GM15510 (cell line): ENCODE data around the gene GLYATL1.

Experiments
- POLR2A ChIP-seq: IDR thresholded peaks from 3 replicates; pipeline ENCODE4 v1.6.1; 2011; ENCODE audit warnings: borderline replicate concordance; ENCODE audit not compliant: insufficient read length; ENCODE audit errors: extremely low read depth

GLYATL1 gene, protein sequence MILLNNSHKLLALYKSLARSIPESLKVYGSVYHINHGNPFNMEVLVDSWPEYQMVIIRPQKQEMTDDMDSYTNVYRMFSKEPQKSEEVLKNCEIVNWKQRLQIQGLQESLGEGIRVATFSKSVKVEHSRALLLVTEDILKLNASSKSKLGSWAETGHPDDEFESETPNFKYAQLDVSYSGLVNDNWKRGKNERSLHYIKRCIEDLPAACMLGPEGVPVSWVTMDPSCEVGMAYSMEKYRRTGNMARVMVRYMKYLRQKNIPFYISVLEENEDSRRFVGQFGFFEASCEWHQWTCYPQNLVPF

DNA sequence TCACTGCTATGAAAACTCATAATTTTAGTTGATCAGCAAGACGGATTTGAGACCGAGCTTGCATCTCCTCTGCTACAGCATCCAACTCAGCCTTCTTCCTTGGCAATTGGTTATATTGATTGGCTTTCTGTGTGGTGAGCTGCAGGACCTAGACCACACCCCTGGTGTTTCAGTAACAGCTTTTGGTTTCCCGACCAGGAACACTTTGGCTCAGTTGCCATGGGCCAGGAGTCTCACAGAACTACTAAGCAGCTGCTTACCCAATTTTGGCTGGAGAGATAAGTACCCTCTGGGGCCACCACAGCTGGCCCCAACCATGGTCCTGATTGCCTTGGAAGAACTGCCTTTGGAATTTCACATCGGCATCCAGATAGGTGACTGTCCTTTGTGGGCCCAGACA, at the start of gene GLYATL1:
GLYATL1 (plus strand) TSS at position 212 of the 400 bp plus-strand sequence. CDS start 7,600 bp downstream, outside the sequence.
- no peak for TF ChIP-seq POLR2A

DNA sequence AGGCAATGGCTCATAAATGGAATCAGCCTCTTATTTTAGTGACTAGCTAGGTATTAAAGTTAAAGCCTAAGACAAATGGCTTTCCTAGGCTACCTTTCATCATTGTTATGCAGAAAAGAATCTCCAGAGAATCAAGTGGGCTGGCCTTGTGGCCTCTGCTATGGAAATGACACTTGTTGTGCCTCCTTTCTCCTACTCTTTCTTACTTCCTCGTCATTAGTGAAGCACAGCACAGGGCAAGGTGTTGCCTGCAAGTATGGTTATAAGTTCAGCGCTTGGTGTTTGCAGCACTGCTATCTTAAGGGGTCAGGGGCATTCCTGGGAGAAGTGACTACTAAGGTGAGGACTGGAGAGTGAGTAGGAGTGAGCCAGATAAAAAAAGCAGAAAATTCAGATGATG, 45.4 kb upstream of the GLYATL1 start:
- no peak for TF ChIP-seq POLR2A

DNA sequence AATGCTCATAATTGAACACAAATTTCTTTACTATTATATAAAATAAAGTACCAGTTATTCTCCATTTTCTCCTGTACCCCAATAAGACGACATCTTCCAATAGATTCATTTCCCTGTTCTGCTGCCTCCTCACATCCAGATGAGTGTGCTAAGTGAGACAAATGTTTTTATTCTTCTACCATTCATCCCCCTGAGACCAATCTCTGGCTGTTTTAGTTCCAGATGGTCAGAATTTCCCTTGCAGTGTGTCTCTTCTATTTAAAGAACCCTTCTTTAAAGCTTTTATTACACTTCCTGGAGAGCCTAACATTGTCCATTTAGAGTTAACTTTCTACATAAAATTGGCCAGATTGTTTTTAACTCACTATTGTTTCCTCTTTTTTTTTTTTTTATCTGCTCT, 41.2 kb upstream of the GLYATL1 start:
- TF ChIP-seq POLR2A: no peak

DNA sequence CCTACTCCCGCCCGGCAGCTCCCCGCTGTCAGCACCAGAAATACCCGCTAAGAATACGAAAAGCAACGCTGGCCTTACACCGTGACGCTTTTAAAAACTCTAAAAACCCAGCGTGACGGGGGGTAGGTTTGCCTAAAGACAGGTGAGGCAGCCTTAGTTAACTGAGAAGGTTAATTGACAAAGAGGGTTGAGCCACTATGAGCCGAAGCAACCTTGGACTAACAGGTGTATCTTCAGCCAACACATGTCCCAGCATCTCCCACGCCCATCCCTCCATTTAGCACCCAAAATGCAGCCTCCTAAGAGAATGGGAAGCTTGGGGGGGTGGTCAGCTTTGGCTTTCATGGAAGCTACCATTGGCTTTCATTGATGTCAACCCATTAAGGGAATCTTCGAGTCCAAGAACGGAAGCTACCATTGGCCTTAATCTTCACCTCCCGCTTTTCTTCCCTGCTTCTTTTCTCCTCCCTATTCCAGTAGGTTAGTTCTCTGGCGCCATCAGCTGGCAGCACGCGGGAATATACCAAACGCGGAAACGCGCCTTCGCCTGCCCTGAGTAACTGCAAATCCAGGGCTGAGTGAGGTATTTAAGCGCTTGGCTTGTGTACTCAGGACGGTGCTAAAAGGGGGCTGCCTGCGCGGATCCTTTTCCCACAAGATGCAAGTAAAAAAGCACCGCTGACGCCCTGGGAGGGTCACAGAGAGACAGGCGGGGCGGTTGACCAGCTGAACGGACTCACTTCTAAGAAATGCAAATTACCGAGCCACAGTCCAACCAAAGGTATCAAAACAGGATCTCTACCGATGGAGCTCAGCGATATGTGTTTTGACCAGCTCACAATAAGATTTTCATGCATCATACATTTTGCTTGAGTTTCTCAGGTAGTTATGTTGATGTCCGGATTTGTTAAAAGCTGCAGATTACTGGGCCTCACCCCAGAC, 38.5 kb upstream of the GLYATL1 start:
- TF ChIP-seq POLR2A: no peak

DNA sequence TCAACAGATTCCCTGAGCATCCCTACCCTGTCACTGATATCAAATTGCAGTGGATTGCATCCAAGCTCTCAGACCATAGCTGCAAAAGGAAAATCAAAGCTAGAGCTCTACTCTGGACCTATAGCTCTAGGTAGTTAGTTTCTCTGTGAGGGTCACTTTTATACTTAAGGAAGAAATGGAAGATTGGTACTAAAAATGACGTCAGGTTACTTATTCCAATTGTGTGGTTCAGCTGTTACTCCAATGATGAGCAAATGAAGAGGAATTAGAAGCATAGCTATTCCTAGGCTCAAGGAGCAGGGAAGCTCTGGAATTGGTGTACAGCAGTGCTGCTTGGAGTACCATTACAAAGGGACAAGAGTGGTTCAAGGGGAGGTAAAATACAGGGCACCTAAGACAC, 36.4 kb upstream of the GLYATL1 start:
- TF ChIP-seq POLR2A: no peak

DNA sequence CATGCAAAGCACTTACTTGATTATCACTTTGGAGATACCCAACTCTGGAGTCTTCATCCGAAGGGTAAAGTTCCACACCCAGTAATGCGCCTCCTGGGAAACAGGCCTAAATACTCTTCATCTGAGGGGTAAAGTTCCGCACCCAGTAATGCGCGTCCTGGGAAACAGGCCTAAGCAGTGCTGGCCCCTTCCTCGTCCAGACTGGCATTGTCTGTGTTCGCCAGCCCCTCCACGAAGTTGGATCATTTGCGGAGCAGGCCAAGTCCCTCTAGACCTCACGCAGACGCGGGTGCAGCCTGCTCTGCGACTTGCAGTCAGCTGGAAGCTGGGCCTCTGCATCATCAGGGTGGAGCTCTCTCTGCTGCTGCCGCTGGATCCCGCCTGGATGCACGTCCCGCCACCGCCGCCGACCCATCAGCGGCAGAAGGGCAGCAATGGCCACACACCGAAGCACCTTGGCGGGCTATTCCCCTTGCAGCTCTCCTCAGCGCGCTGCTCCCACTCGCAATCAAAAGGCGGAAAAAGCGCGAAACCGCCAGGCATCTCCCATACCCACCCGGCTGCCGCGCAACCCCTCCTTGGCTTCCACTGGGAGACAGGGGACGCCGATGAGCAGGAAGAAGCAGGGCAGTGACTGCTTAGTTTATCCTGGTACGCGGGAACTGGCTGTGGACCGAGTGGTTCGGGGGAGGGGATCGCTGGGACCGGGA, 34.1 kb upstream of the GLYATL1 start:
- no peak for TF ChIP-seq POLR2A

DNA sequence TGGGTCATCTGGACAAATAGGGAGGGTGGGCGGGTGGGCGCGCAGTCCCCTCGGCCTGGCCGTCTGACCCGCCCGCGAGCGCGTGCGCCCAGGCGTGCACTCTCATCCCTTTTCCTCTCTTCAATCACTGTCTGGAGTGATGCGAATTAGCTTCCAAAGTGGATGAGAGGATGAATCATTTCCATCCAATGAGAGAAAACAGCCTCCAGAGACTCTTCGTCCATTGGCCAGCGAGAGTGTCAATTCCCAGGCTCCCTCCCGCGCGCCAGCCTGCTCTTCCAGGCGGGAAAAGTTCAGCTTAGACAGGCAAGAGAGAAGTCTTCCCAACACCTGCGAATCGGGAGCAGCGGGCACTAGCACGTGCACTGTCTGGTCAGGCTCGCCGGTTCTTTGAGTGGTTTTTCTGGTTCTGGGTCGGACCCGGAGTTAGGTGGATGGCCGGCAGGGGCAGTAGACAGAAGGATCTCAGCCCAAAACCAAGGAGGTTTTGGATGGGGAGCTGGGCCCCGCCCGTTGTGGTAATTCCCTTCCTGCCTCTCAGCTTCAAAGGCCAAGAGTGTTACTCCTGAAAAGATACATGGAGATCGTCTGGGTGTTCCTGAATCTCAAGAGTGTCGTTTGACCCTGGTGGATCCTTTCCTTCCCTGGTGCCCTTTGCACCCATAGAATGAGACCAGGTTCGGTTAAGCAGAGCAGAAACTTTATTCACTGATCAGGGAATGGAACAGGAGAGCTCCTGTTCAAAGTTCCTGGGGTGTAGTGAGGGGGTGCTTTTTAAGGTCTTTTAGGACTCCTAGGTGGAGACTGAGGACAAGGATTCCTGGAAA, 33.4 kb upstream of the GLYATL1 start:
- TF ChIP-seq POLR2A: no peak

DNA sequence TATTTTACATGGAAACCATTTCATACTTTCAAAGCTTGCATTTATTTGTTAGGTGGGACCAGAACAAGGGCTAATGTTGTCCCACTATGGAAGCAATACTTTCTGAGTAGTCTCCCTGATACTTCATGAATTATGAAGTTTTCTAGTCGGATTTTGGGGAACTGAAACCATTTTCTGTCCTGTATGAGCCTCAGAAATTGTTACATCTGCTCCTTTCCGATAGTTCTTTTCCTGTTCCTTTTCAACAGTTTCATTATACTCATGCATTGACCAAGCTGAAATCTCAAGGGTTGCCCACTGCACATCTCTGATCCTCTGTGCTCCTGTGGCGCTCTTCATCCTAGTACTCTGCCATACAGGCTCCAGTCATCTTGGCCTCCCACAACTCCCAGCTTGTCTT, 31.5 kb upstream of the GLYATL1 start:
- TF ChIP-seq POLR2A: no peak

DNA sequence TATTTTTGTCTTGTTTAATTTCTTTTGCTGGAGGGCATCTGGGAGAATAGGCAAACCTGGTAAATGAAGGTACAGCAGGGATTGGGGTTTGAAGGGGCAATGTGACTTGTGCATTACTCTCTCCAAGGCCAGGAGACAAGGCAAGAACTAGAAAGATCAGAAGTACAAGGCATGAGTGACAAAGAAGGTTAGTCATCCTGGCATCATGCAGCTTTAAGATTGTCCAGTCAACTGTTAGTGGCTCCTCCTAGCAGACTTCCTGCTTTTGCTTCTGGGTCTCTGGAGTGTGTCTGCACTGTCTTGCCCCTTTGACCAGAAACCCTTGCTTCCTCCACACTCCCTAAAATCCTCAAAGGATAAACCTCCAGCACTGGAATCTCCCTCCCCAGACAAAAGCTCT, 27.2 kb upstream of the GLYATL1 start:
- TF ChIP-seq POLR2A: no peak

DNA sequence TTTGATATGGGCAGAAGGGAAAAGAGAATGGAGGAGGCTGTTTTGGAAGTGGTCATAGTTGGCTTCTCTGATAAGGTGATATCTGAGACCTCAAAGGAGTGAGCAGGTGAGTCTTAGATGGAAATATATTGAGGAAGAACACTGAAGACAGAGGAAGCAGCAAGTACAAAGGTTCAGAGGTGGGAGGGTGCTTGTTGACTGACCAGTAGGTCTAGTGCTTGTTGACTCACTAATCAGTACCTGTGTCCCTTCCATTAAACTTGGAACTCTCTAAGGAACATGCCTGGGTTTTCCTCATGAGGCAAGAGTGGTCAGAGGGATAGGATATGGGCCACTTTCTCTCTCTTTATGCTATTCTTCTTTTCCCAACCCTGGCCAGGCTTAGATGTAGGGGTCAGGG, 25.6 kb upstream of the GLYATL1 start:
- TF ChIP-seq POLR2A: no peak

DNA sequence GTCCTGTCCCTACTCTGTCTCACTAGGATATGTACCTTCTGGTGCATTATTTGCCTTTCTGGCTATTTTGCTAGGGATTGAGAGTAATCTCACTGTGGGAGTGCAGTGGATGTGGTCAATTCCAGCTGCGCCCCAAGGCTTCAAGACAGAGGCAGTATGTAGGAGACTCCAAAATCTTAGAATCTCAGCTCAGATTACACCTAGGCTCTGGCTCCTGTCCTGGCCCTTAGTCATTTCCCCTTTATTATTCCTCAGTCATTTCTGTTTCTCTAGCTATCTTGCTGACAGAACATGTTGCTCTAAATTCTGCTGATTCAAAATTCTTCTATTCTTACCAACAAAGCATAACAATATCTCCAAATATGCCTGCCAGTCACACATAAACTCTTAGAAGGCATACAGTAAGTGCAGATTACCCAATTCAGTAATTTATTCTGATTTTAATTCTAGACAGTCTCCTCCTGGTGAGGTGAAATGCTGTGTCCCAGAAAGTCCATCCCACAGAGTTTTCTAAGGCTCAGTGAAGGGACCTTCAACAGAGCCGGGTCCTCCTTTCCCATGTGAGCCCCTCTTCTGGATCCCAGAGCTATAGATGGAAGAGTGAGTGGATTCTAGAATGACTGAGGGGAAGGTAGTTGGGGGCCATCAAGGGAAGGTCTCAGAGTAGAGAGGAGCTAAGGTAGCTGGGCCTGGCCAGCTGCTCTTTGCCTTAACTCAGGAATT, 24.3 kb upstream of the GLYATL1 start:
- no peak for TF ChIP-seq POLR2A

DNA sequence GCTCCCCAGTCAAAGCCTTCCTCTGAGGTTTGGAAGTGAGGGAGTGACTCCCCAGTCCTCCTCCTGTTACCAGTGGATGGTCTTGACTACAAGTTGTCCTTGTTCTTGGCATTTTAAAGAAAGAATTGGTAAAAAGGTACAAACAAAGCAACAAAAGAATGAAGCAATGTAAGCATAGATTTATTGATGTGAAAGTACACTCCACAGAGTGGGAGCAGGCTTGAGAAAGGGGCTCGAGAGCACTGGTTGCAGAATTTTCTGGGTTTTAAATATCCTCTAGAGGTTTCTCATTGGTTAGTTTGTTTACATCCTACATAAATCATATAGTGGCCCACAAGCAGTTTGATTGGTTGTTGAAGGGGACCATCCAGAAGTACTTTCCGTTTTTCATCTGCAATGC, 22.7 kb upstream of the GLYATL1 start:
- no peak for TF ChIP-seq POLR2A

DNA sequence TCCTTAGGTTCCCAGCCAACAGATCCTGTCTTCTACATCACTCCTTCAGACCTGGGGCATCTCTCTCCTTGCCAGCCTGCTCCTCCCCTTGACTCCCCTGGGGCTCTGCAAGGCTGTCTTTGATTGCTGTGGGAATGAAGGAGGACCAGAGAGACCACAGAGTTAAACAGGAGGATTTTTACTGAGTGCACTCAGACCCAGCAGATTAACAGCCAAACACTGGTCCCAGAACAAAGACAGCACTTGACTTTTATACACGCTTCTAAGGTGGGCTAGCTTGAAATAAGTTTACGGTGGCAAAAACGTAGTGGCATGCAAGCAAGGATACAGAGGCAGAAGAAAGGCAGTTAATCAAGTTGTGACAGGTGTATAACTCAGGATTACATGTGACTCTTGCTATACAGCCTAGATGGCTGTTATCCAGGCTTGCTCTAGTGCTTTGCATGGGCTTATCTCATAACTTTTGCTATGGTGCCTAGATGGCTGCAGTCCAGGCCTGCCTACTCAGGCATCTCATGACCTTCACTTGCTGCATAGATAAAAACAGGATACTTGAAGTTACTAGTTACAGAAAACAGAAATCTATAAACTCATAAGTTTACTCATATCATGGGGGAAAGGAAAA, 22.0 kb upstream of the GLYATL1 start:
- TF ChIP-seq POLR2A: no peak
